ENCODE results near the gene SLIT3. TPM values are rescaled to one million over a fixed set of nuclear protein-coding genes. Genes with fewer than 3 reads are reported as not detected.
"Not testable (repeated sequence)": the region's sequence is repeated elsewhere in the genome, so short reads cannot be mapped to it uniquely, and the experiment has no call there.

SLIT3 gene
- total RNA-seq, 2 experiments from 2014 or later, result 0.20 to 0.43 TPM

- Mint-ChIP-seq H3K4me3 (no peak overlapping the region), H3K9me3 (no peaks in the 10 kb centered on the region), H3K4me1 (no peaks in the 10 kb centered on the region), H3K27me3 (no peaks in the 10 kb centered on the region), H3K27ac (no peak overlapping the region), H3K36me3 (no peaks in the 10 kb centered on the region)
- no peak for DNase-seq
Observed at GRCh38 chr5:169226895-169227294, 74.0 kb downstream of the SLIT3 start.

- H3K27me3 Mint-ChIP-seq, result no peaks in the 10 kb centered on the region
- DNase-seq, result no peak
- H3K36me3 Mint-ChIP-seq, result no peaks in the 10 kb centered on the region
- H3K9me3 Mint-ChIP-seq, result no peaks in the 10 kb centered on the region
- no peaks in the 10 kb centered on the region for H3K4me1 Mint-ChIP-seq
- no peak overlapping the region for H3K27ac Mint-ChIP-seq
- no peak overlapping the region for H3K4me3 Mint-ChIP-seq
Observed at GRCh38 chr5:169225830-169226356, 75.0 kb downstream of the SLIT3 start.

GRCh38 chr5:169223595-169223953 is 77.4 kb downstream of the SLIT3 start:
- no peaks in the 10 kb centered on the region for H3K9me3 Mint-ChIP-seq
- H3K27ac Mint-ChIP-seq, result no peak overlapping the region
- no peak for DNase-seq
- no peak overlapping the region for H3K4me3 Mint-ChIP-seq
- H3K27me3 Mint-ChIP-seq, result no peaks in the 10 kb centered on the region
- H3K36me3 Mint-ChIP-seq, result no peaks in the 10 kb centered on the region
- no peaks in the 10 kb centered on the region for H3K4me1 Mint-ChIP-seq

GRCh38 chr5:169222934-169223594 is 77.9 kb downstream of the SLIT3 start:
- no peaks in the 10 kb centered on the region for H3K4me1 Mint-ChIP-seq
- H3K9me3 Mint-ChIP-seq, result no peaks in the 10 kb centered on the region
- H3K4me3 Mint-ChIP-seq, result no peak overlapping the region
- no peak for DNase-seq
- H3K27me3 Mint-ChIP-seq, result no peaks in the 10 kb centered on the region
- no peaks in the 10 kb centered on the region for H3K36me3 Mint-ChIP-seq
- no peak overlapping the region for H3K27ac Mint-ChIP-seq

- no peaks in the 10 kb centered on the region for H3K4me1 Mint-ChIP-seq
- no peak for DNase-seq
- no peak overlapping the region for H3K4me3 Mint-ChIP-seq
- H3K36me3 Mint-ChIP-seq, result no peaks in the 10 kb centered on the region
- H3K27me3 Mint-ChIP-seq, result no peaks in the 10 kb centered on the region
- no peak overlapping the region for H3K27ac Mint-ChIP-seq
- no peaks in the 10 kb centered on the region for H3K9me3 Mint-ChIP-seq
Observed at GRCh38 chr5:169221519-169221918, 79.4 kb downstream of the SLIT3 start.

GRCh38 chr5:169219961-169220360 is 81.0 kb downstream of the SLIT3 start:
- Mint-ChIP-seq H3K4me3 (no peak overlapping the region), H3K36me3 (no peaks in the 10 kb centered on the region), H3K27ac (no peak overlapping the region), H3K9me3 (no peaks in the 10 kb centered on the region), H3K4me1 (no peaks in the 10 kb centered on the region), H3K27me3 (no peaks in the 10 kb centered on the region)
- DNase-seq, result no peak

- Mint-ChIP-seq H3K9me3 (no peaks in the 10 kb centered on the region), H3K27ac (no peak overlapping the region), H3K4me1 (no peaks in the 10 kb centered on the region), H3K4me3 (no peak overlapping the region), H3K27me3 (no peaks in the 10 kb centered on the region), H3K36me3 (no peaks in the 10 kb centered on the region)
- no peak for DNase-seq
Observed at GRCh38 chr5:169219351-169219750, 81.6 kb downstream of the SLIT3 start.

- no peaks in the 10 kb centered on the region for H3K36me3 Mint-ChIP-seq
- no peaks in the 10 kb centered on the region for H3K27me3 Mint-ChIP-seq
- no peaks in the 10 kb centered on the region for H3K4me1 Mint-ChIP-seq
- no peak overlapping the region for H3K27ac Mint-ChIP-seq
- H3K4me3 Mint-ChIP-seq, result no peak overlapping the region
- DNase-seq, result no peak
- H3K9me3 Mint-ChIP-seq, result no peaks in the 10 kb centered on the region
Observed at GRCh38 chr5:169218861-169219260, 82.1 kb downstream of the SLIT3 start.

- Mint-ChIP-seq H3K27me3 (no peaks in the 10 kb centered on the region), H3K4me1 (no peaks in the 10 kb centered on the region), H3K27ac (no peak overlapping the region), H3K4me3 (no peak overlapping the region), H3K36me3 (no peaks in the 10 kb centered on the region), H3K9me3 (no peaks in the 10 kb centered on the region)
- DNase-seq, result no peak
Observed at GRCh38 chr5:169218176-169218575, 82.8 kb downstream of the SLIT3 start.

- Mint-ChIP-seq H3K27ac (no peak overlapping the region), H3K4me1 (no peaks in the 10 kb centered on the region), H3K36me3 (no peaks in the 10 kb centered on the region), H3K4me3 (no peak overlapping the region), H3K9me3 (peaks cover 3% of the 10 kb centered on the region), H3K27me3 (peaks cover 3% of the 10 kb centered on the region)
- DNase-seq, result no peak
Observed at GRCh38 chr5:169216866-169217265, 84.1 kb downstream of the SLIT3 start.

GRCh38 chr5:169213479-169213878 is 87.5 kb downstream of the SLIT3 start:
- DNase-seq, result no peak
- H3K4me3 Mint-ChIP-seq, result no peak overlapping the region
- H3K4me1 Mint-ChIP-seq, result no peaks in the 10 kb centered on the region
- H3K27me3 Mint-ChIP-seq, result peaks cover 3% of the 10 kb centered on the region
- peaks cover 11% of the 10 kb centered on the region for H3K9me3 Mint-ChIP-seq
- H3K27ac Mint-ChIP-seq, result no peak overlapping the region
- no peaks in the 10 kb centered on the region for H3K36me3 Mint-ChIP-seq

- H3K9me3 Mint-ChIP-seq, result peaks cover 13% of the 10 kb centered on the region
- not testable (repeated sequence) for H3K27ac Mint-ChIP-seq, H3K36me3 Mint-ChIP-seq, H3K4me1 Mint-ChIP-seq, H3K27me3 Mint-ChIP-seq, H3K4me3 Mint-ChIP-seq, DNase-seq
Observed at GRCh38 chr5:169211761-169212160, 89.2 kb downstream of the SLIT3 start.

- no peak for DNase-seq
- Mint-ChIP-seq H3K9me3 (peaks cover 11% of the 10 kb centered on the region), H3K27me3 (peaks cover 5% of the 10 kb centered on the region), H3K4me3 (no peak overlapping the region), H3K36me3 (no peaks in the 10 kb centered on the region), H3K27ac (no peak overlapping the region), H3K4me1 (no peaks in the 10 kb centered on the region)
Observed at GRCh38 chr5:169204788-169205400, 96.0 kb downstream of the SLIT3 start.

GRCh38 chr5:169202969-169203368 is 98.0 kb downstream of the SLIT3 start:
- Mint-ChIP-seq H3K27ac (no peak overlapping the region), H3K27me3 (peaks cover 5% of the 10 kb centered on the region), H3K4me1 (no peaks in the 10 kb centered on the region), H3K36me3 (no peaks in the 10 kb centered on the region), H3K9me3 (peaks cover 5% of the 10 kb centered on the region), H3K4me3 (no peak overlapping the region)
- DNase-seq, result no peak

- Mint-ChIP-seq H3K9me3 (peaks cover 3% of the 10 kb centered on the region), H3K4me3 (no peak overlapping the region), H3K36me3 (no peaks in the 10 kb centered on the region), H3K27ac (no peak overlapping the region), H3K27me3 (no peaks in the 10 kb centered on the region), H3K4me1 (no peaks in the 10 kb centered on the region)
- no peak for DNase-seq
Observed at GRCh38 chr5:169201597-169201996, 99.3 kb downstream of the SLIT3 start.

- no peak overlapping the region for H3K4me3 Mint-ChIP-seq
- DNase-seq, result no peak
Observed at GRCh38 chr5:169200125-169200778, 100.7 kb downstream of the SLIT3 start.

More at GRCh38 chr5:169200125-169200778, 100.7 kb downstream of the SLIT3 start:
- Mint-ChIP-seq H3K9me3 (peaks cover 3% of the 10 kb centered on the region), H3K36me3 (no peaks in the 10 kb centered on the region), H3K27me3 (no peaks in the 10 kb centered on the region), H3K27ac (no peak overlapping the region), H3K4me1 (no peaks in the 10 kb centered on the region)
